WI38 (cell line): Measurements from ENCODE around the gene TMEM196.

Experiments
- H3K4me3 ChIP-seq: 2 replicates; pipeline ENCODE4 v1.5.1; 2011; ENCODE audit warnings: low read depth, mild to moderate bottlenecking, control low read depth, low read length
- TF ChIP-seq, protein P1 (sequence below): IDR thresholded peaks from 2 replicates; pipeline ENCODE4 v1.5.1; 2012; ENCODE audit warnings: low read depth, mild to moderate bottlenecking, control low read depth, low read length

TMEM196 gene

DNA sequence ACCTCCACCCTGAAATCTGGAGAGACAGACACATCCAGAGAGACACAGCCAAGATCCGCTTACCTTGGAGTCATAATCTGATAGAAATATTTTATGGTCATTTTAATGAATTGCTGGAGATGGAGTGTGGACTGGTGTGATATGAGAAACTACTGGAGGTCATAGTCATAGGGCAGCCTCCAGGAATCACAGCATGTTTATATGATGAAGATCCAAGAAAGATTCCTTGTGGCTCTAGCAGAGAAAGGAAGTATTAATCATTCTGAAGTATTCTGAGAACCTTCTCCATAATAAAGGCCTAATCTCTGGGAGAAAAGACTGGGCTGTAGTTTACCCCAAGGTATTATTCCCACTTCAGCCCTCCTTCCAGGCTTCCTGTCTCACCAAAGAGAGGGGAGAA, 102.6 kb downstream of the TMEM196 start:
- TF ChIP-seq, protein P1, sequence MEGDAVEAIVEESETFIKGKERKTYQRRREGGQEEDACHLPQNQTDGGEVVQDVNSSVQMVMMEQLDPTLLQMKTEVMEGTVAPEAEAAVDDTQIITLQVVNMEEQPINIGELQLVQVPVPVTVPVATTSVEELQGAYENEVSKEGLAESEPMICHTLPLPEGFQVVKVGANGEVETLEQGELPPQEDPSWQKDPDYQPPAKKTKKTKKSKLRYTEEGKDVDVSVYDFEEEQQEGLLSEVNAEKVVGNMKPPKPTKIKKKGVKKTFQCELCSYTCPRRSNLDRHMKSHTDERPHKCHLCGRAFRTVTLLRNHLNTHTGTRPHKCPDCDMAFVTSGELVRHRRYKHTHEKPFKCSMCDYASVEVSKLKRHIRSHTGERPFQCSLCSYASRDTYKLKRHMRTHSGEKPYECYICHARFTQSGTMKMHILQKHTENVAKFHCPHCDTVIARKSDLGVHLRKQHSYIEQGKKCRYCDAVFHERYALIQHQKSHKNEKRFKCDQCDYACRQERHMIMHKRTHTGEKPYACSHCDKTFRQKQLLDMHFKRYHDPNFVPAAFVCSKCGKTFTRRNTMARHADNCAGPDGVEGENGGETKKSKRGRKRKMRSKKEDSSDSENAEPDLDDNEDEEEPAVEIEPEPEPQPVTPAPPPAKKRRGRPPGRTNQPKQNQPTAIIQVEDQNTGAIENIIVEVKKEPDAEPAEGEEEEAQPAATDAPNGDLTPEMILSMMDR, result no peak
- H3K4me3 ChIP-seq, result no peak overlapping the region
